NCI-H1694 treated with DMSO at 0.1 percent for 48 hours (cell line): ENCODE data around the gene MAN1B1.

Experiments used
- DNase-seq: peaks from one replicate; lab custom pipeline; 2025; lab: John Stamatoyannopoulos, UW

The MAN1B1 gene

DNA sequence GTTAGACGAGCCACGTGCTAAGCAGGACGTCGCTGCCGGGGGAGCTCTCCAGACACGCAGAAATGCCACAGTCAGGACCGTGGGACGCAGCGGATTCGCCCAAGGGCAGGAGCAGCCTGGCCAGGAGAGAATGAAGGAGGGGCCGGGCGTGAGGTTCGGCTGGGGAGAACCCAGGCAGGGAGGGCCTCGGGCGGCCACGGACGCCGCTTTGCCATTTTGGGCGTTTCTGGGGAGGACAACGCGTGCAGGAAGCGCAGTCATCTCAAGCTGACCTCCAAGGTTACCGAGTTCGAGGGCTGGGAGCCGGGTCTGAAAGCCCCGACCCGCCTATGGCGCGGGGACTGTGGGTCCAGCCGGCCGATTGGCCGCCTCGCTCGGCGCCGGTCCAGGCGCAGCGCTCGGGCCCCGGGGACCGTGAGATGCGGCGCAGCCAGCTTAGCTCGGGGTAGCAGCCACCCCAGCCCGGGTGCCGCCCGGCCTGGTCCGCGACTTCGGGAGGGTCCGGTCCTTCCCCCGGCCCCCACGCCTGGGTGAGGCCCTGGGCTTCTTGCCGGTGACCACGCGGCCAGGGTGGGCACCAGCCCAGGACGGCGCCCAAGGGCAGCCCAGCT lies 760 bp upstream of the MAN1B1 start:
- DNase-seq: no peak

DNA sequence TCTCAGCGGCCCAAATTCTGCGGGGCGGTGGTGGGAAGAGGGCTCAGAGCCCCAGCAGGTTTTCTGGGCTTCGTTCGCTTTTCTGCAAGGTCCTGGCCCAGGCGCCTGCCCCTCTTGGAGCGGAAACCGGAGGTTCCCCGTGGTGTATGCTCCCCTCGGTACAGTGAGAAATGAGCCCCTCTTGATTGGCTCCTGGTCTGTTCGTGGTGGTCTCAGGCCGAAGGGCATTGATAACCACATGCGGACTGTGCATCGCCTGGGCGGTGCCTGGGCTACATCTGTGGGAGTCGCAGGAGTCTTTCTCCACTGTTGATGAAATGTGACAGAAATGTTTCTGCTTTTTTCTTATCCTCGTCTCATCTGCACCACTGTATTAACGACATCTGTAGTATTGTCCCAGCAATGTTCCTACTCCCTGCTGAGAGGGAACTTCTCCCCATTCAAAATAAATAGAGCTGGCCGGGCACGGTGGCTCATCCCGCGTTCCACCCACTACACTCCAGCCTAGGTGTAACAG lies 682 bp downstream of the MAN1B1 start:
- no peak for DNase-seq

- no peak for DNase-seq
Observed at GRCh38 chr9:137088121-137088520, 1.3 kb downstream of the MAN1B1 start.

DNA sequence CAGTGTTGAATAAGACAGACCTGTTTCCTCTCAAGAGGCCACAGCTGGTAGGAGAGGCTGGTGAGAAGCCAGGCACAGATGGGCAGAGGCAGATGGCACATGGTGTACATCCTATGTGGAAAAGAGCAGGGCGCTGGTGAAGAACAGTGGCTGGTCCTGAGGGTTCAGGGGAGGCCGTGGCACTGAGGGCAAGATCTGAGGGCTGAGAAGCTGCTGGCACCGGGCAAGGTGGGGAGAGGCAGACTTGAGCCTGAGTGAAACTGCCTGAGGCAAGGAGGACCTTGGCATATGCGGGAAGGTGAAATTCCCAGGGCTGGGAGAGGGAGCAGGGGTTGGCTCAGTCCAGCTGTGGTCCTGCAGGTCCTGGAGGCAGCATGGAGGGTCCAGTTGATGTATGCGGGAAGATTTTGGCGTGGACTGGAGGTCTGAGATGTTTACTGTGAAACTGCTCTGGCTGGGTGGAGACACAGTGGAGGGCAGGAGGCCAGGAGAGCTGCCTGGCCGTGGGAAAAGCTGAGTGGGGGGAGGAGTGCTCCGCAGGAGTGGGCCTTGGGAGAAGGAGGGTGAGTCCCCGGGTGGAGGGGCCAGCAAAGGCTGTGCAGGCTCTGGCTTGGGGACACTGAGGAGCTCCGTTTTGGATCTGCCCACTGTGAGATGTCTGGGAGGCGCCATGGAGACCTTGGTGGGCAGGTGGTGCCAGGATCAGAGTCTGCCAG lies 2.6 kb downstream of the MAN1B1 start:
- DNase-seq: peak; percentile 31

DNA sequence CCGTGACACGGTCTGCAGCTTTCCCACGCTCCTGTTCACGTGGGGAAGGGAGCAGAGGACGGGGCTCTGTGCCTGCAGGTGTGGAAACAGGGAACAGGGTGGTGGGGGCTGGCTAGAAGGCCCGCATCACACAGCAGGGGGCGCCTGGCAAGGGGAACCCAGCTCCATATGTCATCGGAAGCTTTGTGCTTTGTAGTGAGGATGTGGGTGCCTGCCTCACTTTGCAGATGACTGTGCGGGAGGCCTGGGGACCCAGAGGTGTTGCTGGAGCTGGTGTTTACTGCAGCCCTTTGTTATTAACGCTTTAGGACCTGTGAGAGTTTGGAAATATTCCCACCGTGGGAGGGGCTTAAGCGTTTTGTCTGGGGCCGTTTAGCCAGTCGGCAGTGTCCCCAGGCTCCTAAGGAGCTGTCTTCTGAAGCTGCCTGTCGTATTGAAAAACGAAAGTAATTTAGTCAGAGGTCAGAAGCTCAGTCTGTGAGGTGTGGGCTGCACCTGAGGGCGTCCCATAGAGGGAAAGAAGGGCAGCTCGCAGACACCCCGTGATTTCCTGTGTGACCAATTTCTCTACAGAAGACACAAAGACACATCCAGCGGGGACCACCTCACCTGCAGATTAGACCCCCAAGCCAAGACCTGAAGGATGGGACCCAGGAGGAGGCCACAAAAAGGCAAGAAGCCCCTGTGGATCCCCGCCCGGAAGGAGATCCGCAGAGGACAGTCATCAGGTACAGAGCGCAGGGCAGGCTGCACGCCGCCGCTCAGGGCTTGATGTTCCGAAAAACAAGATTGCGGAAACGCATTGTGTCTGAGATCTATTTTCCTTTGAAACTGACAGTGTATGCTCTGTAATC lies 9.1 kb downstream of the MAN1B1 start:
- peak; percentile 7 for DNase-seq

GRCh38 chr9:137096785-137097546 lies 10.2 kb downstream of the MAN1B1 start:
- DNase-seq: no peak

DNA sequence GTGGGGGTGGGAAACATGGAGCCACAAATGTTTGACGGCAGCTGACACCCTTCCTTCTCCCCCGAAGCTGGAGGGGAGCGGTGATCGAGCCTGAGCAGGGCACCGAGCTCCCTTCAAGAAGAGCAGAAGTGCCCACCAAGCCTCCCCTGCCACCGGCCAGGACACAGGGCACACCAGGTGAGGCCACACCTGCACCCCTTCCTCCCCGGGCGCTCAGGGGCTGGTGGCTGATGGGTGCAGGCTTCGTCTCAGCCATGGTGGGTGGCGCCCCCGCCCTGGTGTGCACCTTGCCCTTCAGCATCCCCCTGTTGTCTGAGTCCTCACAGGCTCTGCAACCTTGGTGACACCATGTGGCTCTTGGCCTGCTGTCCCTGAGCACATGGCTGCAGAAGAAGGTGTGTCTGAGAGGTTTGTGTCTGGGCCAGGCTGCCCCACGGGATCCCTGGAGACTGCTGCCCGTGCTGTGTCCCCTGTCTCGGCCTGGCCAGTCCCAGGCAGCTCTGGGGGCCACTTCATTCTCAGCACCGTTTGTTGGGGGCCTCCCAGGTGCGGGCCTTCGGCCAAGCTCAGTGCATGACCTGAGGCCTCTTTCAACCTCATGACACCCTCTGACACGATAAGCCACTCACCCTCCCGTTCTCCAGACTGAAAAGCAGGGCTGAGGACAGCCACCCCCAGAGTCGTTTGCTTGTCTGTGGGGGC lies 11.1 kb downstream of the MAN1B1 start:
- no peak for DNase-seq

DNA sequence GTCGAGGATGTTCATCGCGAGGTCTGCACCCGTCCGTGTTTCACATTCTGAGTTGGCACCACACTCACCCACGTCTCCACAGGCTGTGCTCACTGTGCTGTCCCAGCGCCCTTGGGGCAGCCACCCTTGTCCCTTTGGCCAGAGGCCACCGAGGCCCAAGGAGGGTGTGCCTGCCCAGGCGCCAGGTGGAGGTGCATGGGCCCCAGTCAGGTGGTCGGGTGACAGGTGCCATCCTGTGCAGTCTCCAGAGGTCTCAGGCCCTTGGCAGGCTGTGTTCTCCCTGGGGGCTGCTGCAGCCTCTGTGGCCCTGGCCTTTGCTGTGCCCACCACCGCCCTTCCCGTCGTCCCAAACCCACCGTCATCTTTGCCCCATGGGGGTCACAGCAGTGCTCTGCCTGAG lies 12.4 kb downstream of the MAN1B1 start:
- no peak for DNase-seq

DNA sequence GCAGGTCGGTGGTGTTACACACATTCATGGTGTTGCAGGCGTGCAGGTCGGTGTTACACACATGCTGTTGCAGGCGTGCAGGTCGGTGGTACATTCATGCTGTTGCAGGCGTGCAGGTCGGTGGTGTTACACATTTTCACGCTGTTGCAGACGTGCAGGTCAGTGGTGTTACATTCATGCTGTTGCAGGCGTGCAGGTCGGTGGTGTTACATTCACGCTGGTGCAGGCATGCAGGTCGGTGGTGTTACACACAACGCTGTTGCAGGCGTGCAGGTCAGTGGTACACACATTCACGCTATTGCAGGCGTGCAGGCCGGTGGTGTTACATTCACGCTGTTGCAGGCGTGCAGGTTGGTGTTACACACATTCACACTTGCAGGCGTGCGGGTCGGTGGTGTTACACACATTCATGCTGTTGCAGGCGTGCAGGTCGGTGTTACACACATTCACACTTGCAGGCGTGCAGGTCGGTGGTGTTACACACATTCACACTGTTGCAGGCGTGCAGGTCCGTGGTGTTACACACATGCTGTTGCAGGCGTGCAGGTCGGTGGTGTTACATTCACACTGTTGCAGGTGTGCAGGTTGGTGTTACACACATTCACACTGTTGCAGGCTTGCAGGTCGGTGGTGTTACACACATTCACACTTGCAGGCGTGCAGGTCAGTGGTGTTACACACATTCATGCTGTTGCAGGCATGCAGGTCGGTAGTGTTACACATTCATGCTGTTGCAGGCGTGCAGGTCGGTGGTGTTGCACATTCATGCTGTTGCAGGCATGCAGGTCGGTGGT lies 16.6 kb downstream of the MAN1B1 start:
- DNase-seq: no peak

GRCh38 chr9:137105814-137106661 lies 19.3 kb downstream of the MAN1B1 start:
- DNase-seq: no peak

DNA sequence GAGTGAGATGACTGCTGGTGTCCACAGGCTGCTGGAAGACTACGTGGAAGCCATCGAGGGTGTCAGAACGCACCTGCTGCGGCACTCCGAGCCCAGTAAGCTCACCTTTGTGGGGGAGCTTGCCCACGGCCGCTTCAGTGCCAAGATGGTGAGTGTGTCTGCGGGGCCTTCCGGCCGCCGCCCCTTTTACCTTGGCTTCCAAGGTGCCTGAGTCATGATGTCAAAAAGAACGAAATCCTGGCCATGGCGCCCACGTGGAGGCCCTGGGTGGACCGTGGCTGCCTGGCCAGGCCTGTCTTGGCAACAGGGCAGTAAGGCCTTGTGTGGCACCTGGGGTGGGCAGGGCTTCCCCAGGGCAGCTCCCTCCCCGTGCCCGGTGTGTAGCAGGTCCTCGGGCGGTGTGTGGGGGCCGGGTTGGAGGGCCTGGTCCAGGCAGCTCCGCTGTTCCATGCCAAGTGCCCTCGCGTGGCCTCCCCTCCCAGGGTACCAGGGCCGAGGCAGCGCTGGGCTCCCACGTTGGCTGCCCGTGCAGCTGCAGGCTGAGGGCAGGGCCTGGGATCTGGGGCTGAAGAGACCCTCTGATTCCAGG lies 20.0 kb downstream of the MAN1B1 start:
- DNase-seq: no peak

- no peak for DNase-seq
Observed at GRCh38 chr9:137107312-137107921, 20.6 kb downstream of the MAN1B1 start.

DNA sequence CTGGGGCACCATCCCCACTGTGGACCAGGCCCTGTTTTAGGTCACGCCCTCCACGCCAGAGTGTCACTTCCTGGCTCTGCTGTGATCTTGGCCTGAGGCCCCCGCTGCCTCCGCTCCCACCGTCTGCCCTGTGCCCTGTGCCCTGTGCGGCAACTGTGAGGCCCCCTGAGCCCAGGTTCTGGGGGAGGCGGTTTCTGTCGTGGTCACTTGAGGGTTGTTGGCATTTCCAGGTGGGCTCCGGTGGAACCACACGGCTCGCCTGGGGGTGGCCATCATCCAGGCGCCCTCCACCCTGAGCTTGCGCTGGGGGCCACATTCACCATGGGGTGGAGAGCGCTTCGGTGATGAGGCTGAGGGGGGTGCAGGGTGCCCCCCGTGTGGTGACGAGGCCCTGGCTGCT lies 21.2 kb downstream of the MAN1B1 start:
- no peak for DNase-seq

- DNase-seq: no peak
Observed at GRCh38 chr9:137108608-137109249, 21.9 kb downstream of the MAN1B1 start.

DNA sequence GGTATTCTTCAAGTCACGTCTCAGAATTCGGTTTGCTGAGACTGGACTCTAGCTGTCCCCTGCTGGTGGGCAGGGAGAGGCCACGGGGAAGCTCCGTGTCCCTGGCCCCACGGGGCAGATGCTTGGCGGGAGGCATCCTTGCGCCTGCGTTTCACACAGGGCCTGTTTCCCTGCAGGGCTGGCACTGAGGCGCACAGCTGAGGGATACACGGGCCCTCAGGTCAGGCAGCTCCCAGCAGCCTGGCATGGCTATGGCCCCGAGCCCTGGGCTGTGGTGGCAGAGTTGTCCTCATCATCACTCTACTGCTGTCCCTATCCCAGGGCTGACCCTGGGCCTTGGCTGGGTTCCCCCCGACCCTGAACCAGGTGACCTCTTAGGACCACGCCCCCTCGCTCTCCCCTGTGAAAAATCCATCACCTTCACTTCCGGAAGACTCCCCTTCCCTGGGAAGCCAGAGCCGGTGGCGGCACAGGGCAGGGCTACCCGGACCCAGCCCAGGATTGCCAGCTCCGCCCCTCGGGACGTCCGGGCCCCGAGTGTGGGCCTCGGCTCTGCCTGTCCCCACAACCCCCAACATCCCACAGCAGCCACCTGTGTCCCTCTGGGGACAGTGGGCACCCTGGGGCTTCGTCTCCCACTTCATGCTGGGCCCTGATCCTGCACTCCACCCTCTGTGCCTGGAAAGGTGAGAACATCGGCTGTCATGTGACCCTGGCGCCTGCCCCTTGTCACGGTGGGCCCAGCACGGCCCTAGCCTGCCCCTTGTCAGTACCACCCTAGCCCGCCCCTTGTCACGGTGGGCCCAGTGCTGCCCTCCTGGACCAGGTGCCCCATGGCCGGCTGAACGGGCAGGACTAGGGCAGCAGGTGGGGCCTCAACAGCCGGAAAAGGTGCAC lies 22.7 kb downstream of the MAN1B1 start:
- DNase-seq: no peak

DNA sequence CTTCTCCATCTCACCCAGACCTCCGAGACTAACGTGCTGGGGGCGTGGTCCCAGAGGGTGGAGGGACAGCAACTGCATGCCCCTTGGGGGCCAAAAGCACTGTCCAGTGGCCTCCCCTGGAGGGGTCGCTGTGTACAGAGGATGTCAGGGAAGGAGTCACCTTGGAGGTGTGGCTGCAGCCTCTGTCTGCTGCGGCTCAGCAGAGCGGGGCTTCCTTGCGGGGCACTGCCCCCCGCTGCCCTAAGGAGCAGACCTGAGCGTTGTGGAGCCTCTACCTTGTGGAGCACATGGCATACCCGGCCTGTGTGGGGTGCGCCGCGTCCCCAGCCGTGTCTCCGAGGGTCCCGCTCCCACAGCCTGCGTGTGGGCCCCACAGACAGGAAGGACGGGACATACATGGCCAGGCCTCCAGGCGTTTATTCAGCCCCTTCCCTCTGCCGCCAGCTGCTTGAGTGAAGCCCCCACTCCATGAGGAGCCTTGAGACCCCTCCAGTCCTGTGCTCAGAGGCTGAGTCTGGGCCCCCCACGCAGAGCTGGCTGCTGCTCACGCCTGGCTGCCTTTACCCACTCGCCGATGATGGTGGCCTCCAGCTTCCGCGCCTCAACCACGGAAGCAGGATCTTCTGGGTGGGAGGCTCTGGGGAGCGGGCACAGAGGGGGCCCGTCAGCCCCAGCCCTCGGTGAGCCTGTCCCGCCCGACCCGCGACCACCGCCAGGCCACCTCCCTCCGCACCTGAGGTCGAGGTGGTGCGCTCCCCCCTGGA lies 23.5 kb downstream of the MAN1B1 start:
- no peak for DNase-seq
